Stimulated activated CD8-positive, alpha-beta memory T cell treated with anti-CD3 and anti-CD28 coated beads, Interleukin-15, amount 100 ng/mL, for 48 hours (primary cell): ENCODE data around the gene DNMBP.

Source experiments
- DNase-seq, 2 donors: peaks; one replicate each; pipeline ENCODE4 v3.0.0-alpha.2; 2020; ENCODE audit warnings: low read depth in 2 of 2

DNMBP gene, protein sequence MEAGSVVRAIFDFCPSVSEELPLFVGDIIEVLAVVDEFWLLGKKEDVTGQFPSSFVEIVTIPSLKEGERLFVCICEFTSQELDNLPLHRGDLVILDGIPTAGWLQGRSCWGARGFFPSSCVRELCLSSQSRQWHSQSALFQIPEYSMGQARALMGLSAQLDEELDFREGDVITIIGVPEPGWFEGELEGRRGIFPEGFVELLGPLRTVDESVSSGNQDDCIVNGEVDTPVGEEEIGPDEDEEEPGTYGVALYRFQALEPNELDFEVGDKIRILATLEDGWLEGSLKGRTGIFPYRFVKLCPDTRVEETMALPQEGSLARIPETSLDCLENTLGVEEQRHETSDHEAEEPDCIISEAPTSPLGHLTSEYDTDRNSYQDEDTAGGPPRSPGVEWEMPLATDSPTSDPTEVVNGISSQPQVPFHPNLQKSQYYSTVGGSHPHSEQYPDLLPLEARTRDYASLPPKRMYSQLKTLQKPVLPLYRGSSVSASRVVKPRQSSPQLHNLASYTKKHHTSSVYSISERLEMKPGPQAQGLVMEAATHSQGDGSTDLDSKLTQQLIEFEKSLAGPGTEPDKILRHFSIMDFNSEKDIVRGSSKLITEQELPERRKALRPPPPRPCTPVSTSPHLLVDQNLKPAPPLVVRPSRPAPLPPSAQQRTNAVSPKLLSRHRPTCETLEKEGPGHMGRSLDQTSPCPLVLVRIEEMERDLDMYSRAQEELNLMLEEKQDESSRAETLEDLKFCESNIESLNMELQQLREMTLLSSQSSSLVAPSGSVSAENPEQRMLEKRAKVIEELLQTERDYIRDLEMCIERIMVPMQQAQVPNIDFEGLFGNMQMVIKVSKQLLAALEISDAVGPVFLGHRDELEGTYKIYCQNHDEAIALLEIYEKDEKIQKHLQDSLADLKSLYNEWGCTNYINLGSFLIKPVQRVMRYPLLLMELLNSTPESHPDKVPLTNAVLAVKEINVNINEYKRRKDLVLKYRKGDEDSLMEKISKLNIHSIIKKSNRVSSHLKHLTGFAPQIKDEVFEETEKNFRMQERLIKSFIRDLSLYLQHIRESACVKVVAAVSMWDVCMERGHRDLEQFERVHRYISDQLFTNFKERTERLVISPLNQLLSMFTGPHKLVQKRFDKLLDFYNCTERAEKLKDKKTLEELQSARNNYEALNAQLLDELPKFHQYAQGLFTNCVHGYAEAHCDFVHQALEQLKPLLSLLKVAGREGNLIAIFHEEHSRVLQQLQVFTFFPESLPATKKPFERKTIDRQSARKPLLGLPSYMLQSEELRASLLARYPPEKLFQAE (N-terminal part only)

DNA sequence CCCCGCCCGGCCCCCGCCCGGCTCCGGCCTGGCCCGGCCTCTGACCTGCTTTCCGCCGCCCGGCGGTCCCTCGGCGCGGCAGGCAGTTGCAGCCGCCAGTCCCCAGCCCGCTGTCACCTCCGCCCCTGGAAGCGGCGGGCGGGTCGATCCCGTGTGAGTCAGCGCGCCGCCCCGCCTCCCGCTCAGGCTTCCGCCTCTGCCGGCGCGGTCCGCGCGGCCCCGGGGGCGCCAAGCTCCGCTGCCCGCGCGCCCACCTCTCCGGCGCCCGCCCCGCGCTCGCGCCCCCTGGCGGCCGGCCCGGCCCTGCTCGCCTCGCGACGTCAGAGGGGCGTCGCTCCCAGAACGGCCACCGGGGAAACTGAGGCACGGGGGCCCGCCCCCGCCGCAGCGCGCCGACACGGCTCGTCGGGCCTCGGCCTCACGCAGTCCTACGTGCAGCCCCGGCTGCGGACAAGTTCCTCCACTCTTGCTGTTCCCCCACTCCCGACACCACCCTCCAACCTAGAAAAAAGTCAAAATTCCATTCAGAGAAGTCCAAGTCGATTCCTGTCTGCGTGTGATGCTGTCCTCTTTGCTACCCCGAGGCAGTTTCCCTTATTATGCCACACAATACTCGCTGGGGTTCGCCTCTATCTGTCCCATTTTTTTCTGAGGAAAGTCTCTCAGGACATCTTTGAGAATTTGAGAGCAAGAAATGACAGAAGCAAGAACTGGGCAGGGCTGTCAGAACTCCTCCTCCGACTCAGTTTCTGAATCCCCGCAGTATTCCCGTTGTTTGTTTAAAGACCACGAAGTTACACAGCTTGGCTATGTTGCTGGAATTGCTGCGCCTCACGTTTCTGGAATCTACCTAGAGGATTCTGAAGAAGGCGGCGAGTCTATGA is at the start of gene DNMBP:
Gene DNMBP (minus strand): TSS at position 155 of the 884 bp plus-strand sequence. CDS start 37,823 bp downstream, outside the sequence.
- DNase-seq: peak; percentile 81

DNA sequence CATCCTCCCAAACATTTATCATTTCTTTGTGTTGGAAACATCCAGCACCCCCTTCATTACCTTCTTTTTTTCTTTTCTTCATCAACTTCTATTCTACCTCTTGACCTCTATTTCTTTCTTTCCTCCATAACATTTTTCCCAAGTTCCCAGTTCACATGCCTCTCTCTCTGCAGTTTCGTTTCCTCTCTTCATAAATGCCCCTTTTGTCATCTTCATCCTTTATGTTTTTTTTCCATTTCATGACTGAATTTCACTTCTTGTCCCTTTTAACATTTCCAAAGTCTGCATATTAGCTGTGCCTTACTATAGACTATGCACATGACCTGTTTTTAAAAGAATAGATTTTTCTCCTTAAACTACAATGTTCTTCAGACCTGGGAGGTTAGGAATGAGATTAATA is 48.2 kb upstream of the DNMBP start:
- no peak for DNase-seq

DNA sequence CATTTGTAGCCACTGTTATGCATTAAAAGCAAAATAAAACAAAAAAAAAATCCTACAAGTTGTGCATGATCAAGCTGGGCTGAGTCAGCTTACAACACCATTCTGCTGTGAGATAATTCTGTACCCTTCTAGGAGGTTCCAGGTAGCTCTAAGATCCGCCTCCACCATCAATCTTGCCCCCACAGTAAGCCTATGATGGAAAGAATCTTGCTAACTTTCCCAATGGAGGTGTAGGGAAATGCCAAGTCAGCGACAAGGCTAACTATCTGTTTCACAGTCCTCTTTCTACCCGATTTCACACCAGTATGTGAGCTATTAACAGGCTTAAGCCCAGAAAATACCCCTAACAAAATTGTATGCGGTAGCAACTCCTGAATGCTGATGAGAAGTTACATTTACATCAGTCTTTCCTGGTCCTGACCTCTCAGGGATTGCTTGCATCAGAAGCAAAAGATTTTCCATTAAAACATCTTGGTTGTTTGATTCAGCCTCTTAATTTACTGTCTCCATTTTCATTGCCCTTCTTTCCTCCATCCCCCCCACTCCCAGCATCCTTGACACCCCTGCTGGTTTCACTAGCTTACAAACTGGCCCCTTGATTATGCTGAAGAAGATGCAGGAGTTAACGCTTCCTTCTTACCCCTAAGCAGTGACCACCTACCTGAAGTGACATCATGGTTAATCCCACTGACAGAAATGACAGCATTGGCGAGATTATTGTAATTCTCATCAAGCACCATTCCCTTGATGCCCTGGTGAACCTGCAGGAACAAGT is 44.1 kb upstream of the DNMBP start:
- DNase-seq: no peak

DNA sequence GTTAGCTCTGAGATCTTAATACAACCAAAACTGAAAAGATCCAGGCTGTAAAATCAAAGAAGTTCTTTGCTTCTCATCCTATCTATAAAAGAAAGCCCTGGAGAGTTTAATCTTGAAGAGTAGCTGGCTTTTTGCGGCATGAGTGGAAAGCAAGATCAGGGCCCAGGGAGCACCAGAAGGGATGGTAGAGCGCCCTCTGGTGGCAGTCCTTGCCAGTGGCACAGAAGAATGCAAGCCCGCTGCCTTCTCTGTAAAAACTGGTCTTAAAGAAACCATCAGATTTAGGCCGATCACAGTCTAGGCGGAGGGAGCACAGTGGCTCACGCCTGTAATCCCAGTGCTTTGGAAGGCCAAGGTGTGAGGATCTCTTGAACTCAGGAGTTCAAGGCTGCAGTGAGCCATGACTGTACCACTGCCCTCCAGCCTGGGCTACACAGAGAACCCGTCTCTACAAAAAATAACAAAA is 36.3 kb upstream of the DNMBP start:
- peak; percentile 48 to 63 for DNase-seq

DNA sequence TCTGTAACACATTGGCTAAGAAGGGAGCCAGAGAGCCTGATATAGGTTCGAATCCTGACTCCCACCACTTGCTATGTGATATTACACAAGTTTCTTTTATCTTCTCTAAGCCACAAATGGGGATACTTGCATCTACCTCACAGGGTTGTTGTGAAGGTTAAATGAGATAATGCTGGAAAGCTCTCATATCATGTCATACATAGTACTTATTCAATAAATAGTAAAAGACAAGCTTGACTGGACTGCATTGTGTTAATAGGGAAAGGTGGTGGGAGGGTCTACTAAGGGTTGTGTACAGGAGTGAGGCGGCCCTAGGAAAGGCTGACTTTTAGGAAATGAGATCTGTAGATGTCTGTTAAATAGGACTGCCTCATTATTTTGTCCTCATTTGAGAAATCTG is 35.8 kb upstream of the DNMBP start:
- DNase-seq: no peak

DNA sequence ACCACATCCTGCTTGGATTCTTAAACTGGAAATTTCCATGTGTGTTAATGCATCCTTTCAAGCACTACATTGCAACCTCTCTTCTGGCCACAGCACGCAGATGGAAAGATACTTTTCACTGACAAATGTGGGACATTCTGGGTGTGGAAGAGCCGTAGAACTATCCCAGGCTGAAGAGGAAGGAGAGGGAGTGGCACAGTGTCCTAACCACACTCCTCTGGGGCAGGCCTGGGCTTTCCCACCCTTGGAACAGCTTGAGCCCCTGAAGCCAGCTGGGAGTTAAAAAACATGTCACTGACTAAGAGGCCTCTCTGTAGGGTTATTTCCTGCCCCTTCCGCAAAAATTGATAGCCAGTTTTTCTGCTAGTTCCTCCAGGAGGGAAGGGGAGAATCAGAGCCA is 34.0 kb upstream of the DNMBP start:
- DNase-seq: no peak

DNA sequence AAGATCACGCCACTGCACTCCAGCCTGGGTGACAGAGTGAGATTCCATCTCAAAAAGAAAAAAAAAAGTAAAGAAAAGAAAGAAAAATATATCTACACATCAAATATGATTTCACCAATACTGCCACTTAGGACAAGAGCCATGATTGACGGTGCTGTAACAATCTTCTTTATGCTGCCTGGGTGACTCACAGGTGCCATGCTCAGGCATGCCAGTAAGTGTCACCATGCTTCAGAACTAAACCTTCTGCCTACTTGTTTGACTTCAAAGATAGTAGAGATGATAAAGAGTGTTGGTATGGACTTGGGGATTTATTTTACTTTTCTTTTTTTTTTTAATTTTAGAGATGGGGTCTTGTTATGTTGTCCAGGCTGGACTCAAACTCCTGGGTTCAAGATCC is 33.6 kb upstream of the DNMBP start:
- no peak for DNase-seq

DNA sequence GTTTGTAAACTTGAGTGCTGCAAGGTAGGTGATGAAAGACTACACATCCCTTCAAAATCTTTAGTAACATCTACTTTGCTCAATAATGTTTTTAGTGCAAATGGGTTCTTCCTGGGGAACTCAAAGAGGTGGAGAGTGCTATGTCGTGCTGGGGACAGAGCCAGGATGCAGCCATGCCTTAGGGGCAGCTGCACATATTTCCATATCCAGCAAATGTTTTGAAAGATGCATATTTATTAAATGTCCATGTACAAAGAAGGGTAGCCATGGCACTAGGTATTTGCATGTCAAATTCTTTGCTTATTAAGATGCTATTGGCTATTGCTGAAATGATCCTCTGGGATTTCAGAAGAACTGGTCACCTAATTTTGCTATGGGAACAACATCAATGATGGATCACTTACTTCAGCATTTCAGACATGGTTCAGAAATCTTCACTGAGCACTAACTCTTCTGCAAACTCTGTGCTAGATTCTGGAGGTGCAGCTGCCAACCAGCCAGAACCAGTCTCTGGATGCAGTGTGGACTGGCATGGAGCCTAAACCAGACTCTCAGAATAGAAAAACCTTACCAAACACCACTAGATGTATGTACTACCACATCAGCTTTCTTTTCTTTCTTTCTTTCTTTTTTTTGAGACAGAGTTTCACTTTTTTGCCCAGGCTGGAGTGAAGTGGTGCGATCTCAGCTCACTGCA is 31.7 kb upstream of the DNMBP start:
- DNase-seq: no peak

DNA sequence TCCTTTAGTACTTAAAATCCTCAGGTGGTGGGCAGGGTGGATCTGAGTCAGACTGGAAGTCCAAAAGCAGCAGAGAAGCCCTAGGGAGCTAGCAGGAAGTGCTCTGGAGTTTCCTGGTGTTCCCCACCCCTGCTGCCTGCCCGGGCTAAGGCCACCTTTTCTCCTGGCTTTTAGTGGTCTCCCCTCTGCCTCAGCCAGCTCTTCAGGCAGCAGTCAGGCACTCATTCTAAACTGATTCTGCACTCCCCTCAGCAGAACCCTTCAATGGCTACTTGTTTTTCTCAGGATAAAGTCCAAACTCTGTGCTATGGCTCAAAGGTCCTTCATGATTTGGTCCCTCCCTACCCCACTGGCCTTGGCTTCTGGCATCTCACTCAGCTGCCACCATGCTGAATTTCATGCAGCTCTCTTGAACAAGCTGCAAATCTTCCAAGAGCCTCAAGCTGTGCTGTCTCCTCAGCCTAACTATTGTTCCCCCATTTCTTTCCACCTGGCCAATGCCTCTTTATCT is 28.9 kb upstream of the DNMBP start:
- no peak for DNase-seq

DNA sequence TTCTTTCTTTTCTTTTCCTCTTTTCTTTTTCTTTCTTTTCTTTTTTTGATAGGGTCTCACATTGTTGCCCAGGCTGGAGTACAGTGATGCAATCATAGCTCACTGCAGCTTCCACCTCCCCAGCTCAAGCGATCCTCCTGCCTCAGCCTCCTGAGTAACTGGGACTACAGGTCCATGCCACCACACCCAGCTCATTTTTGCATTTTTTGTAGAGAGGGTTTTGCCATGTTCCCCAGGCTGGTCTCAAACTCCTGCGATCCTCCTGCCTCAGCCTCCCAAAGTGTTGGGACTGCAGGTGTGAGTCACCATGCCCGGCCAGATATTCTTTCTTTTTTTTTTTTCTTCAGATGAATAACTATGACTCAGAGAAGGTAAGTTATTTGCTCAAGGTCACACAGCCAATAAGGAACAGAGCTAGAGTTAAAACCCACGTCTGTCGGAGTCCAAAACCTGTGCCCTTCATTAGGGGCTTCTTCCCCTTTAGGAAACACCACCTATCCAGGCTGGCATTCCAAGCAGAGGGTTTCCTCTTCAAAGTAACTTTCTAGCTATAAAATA is 28.1 kb upstream of the DNMBP start:
- no peak for DNase-seq

DNA sequence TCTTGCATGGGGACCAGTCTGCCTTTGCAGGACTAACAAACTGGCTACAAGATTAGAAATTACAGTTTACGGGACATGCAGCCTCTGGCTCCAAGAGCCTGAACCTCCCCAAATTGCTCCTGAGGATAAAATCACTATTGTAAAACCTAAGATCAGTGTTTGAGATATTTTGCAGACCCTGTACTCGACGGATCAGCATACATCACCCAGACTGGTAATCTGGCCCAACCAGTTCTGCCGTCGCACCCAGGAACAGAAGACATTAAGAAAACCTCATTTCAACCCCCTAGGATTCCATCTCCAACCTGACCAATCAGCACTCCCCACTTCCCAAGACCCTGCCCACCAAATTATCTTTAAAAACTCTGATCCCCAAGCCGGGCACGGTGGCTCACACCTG is 27.1 kb upstream of the DNMBP start:
- DNase-seq: no peak

DNA sequence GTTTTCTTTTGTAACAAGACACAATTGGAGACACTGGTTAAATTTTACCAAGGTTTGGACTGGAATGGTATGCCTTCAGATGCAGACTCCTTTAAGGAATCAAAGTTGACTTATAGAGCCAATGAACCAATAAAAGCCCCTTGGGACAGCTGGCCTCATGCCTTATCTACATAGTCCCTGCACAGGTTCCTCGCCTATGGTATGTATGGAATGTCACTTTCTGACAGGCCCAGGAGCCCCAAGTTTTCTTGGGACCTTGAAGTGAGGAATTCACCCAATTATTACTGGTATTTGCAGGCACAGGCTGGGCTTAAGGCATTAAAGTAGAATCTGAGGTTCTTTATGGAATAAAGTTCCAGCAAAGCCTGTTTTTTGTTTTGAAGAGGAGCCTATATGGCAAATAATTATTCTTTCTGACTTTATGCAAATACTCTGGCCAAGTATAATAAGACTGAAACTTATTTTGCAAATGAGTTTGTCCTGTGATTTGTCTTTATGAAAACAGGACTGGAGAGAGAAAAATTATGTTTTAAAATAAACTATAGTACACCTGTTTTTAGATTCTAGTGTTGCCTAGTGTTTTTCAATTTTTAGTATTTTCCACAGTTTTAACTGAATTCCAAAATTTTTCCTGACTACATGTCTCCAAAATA is 24.1 kb upstream of the DNMBP start:
- DNase-seq: no peak

DNA sequence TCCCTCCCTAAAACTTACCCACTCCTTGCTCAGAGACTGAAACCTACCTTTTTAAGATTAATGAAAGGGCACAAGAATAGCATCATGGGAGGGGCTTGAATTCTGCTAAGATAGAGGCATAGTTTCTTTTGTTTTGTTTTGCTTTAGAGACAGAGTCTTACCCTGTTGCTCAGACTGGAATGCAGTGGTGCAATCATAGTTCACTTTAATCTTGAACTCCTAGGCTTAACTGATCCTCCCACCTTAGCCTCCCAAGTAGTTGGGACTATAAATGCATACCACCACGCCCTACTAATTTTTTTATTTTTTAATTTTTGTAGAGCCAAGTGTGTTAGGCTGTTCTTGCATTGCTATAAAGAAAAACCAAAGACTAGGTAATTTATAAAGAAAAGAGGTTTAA is 17.7 kb upstream of the DNMBP start:
- DNase-seq: no peak

DNA sequence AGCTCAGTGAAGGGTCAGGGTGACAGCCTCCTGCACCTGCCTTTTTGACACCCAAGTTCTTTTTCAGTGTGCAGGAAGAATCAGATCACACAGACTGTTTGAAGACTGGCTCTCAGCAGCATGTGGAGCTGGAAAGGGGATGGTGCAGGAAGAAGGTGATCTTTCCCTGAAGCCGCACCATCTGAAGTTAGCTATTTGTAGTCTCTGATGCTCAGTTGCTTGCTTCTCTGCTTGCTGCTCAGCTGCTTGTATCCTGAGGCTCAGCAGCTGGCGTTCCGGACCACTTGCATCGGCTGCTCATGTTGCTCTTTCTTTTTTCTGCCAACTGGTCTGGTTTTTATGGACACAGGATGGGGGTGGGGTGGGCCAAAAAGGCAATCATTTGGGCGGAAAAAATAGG is 15.8 kb upstream of the DNMBP start:
- DNase-seq: no peak

DNA sequence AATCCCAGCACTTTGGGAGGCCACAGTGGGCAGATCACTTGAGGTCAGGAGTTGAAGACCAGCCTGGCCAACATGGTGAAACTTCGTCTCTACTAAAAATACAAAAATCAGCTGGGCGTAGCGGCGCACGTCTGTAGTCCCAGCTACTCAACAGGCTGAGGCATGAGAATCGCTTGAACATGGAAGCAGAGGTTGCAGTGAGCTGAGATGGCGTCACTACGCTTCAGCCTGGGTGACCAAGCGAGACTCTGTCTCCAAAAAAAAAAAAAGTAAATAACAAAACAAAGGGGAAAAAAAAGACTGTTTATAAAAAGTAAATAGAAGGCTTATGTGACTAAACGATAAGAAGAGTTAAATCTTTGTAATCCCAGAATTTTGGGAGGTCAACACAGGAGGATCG is 15.0 kb upstream of the DNMBP start:
- DNase-seq: no peak

DNA sequence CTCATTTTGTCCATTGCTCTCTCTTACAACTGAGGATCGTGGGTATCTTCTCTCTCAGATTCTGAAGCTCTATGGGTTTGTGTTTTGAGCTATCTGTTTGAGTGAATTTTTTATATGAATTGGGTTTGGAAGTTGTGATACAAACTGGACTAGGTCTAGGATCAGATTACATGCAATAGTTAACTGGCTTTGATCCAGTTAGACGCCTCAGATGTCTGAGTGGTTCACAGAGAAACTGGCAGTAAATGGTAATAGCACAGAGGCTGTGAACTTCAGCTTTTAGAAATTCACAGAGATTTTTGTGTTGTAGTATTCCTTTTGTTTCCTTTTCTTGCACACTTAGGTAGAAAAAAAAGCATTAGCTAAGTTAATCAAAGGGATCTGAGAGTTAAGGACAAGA is 12.7 kb upstream of the DNMBP start:
- DNase-seq: no peak

DNA sequence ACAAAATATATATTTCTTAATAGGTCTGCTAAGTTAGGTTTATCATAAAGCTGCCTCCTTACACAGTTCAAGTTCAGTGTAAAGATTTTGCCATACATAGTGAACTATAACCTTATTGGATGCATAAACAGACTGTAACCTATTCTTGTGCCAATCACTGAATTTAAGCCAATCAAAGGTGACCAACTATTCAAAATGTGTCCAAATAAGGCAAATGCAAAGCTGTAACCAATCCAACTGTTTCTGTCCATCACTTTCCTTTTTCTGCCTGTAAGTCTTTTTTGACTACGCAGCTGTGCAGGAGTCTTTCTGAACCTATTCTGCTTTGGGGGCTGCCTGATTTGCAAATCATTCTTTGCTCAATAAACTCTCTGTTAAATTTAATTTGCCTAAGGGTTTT is 11.6 kb upstream of the DNMBP start:
- no peak for DNase-seq

DNA sequence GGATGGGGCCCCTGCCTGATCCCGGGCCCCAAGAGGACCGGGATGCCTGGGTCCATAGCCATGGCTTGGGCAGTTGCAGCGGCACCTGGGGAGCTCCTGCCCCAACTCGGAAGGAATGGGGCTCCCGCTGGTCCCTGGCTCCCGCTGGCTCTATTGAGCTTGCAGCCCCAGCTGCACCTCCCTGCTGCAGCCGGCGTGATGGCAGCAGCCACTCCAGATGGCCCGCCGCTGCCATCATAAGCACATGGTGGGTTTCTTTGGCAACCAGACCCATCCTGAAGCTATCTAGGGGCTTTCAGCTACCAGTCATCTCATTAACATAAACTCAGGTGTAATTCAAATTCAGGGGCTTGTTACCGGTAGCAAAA is 11.1 kb upstream of the DNMBP start:
- DNase-seq: no peak
